ENCODE measurements around the gene NT5DC2.

DNA sequence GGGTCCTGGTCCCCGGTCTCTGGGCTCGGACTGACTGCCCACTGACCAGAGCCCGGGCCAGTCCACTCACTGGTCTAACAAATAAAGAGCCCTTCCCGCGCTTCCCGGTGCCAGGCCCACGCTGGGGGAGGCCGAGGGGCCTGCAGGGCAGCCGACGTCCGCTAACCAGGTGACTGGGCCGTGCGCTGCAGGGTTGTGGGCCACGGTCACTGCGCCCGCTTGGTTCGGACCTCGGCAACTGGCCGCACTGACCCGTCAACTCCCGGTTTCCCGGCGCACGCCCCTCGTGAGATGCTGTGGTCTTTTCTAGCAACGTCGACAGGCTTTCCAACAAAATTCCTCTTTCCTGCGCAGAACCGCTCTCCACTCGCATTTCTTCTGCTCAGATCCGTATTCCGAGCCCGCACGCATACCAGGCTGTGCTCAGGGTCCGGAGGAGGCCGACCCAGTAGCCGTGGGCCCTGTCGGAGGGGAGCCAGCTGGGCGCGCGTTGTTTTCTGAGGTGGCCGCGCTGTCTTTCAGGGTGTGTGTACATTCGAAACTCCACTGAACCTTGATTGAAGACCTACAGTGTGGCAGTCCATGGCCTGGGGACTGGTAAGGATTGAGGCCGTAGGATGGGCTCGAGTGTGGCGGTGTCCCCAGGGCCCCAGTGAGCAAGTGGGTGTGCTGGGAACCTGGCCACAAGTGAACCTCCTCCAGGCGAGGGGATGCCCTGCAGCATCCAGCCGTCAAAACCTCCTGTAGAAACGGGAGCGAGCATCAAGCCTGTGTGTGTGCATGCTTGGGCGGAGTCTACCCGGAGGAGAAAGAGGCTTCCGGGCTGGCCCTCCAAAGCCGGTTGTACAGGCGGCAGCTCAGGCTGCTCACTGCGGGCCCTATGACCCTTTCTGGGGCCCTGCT, 875 bp upstream of the NT5DC2 start:
- TF ChIP-seq, protein P1, sequence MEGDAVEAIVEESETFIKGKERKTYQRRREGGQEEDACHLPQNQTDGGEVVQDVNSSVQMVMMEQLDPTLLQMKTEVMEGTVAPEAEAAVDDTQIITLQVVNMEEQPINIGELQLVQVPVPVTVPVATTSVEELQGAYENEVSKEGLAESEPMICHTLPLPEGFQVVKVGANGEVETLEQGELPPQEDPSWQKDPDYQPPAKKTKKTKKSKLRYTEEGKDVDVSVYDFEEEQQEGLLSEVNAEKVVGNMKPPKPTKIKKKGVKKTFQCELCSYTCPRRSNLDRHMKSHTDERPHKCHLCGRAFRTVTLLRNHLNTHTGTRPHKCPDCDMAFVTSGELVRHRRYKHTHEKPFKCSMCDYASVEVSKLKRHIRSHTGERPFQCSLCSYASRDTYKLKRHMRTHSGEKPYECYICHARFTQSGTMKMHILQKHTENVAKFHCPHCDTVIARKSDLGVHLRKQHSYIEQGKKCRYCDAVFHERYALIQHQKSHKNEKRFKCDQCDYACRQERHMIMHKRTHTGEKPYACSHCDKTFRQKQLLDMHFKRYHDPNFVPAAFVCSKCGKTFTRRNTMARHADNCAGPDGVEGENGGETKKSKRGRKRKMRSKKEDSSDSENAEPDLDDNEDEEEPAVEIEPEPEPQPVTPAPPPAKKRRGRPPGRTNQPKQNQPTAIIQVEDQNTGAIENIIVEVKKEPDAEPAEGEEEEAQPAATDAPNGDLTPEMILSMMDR (IDR thresholded peaks at IDR 0.05): no peak
- TF ChIP-seq EP300 (IDR thresholded peaks at IDR 0.05): no peak
